ENCODE data around the gene LRRC57. TPM values are rescaled to one million over a fixed set of nuclear protein-coding genes. Genes with fewer than 3 reads are reported as not detected.

LRRC57 gene
- total RNA-seq, 1 experiment from 2014 or later, result 8.6 TPM

DNA sequence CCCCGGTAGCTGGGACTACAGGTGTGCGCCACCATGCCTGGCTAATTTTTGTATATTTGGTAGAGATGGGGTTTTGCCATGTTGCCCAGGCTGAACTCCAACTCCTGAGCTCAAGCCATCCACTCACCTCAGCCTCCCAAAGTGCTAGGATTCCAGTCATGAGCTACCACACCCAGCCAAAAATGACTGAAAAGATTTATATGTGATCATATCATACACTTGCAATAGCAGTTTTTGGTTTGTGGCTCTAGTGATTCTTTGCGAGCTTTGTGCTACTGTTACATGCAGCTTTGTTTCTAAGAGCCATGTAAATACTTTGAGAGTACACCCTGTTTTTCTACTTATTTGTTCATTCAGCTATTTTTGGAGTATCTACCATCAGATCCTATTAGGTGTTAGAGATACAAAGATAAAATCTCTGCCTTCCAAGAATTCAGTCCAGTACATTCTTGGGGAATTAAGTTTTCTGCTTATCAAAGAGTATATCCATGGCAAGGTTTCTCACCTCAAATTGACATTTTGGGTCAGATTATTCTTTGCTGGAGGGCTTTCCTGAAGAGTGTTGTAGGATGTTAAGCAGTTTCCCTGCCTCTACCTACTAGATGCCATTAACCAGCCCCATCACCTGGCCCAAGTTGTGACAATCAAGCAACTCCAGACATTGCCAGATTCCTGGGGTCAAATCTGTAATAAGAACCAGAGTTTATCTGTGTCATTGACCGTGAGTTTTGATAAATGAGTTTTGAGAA lies 38.2 kb downstream of the LRRC57 start:
- Histone ChIP-seq H3K27me3 (ENCODE audit: control insufficient read depth, insufficient read depth, low read length) (no peaks in the 10 kb centered on the region), H3K4me3 (ENCODE audit: insufficient read depth, low read depth, low read length) (no peak overlapping the region), H3K36me3 (replicated peaks; ENCODE audit: control insufficient read depth, insufficient read depth, low read length) (no peaks in the 10 kb centered on the region; the same call in 1 of the 2 replicates)
- no peak for DNase-seq

DNA sequence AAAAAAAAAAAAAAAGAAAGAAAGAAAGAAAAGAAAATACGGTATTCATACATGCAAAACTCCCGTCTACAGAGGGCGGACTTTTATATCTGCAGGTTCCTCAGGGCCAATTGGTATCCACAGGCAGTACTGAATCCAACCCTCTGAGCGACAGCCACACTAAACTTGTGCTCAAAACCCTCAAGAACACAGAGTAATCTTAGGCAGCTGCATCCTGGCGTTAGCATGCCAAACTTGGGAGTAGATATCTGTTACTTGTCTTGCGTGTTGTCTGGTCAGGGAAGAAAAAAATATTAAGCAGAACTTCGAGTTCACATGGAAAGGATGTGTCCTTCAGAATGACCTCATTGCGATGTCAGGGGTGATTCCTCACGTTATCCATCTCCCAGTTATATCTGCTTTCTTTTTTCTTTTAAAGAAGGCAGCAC lies 40.3 kb downstream of the LRRC57 start:
- Histone ChIP-seq H3K4me3 (ENCODE audit: insufficient read depth, low read depth, low read length) (no peak overlapping the region), H3K27me3 (ENCODE audit: control insufficient read depth, insufficient read depth, low read length) (no peaks in the 10 kb centered on the region), H3K36me3 (replicated peaks; ENCODE audit: control insufficient read depth, insufficient read depth, low read length) (no peaks in the 10 kb centered on the region)
- DNase-seq, result no peak

DNA sequence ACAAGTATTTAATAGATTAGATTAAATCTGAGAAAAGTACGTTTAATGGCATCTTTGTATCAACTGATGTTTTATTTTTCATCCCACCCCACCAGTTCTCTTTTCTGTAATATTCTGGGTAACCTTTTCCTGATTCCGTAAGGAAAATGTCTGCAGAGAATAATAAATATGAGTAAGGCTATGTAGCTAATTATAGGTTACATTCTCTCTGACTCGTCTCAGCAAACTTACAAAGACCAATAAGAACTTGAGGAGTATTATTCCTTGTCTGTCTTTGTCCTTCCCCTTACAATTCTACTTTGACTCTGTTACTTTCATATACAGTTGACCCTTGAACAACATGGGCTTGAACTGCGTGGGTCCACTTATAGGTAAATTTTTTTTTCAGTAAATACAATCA lies 41.1 kb downstream of the LRRC57 start:
- DNase-seq, result no peak
- H3K4me3 ChIP-seq (ENCODE audit: insufficient read depth, low read depth, low read length), result no peak overlapping the region
- no peaks in the 10 kb centered on the region for H3K36me3 ChIP-seq (replicated peaks; ENCODE audit: control insufficient read depth, insufficient read depth, low read length)
- no peaks in the 10 kb centered on the region for H3K27me3 ChIP-seq (ENCODE audit: control insufficient read depth, insufficient read depth, low read length)

DNA sequence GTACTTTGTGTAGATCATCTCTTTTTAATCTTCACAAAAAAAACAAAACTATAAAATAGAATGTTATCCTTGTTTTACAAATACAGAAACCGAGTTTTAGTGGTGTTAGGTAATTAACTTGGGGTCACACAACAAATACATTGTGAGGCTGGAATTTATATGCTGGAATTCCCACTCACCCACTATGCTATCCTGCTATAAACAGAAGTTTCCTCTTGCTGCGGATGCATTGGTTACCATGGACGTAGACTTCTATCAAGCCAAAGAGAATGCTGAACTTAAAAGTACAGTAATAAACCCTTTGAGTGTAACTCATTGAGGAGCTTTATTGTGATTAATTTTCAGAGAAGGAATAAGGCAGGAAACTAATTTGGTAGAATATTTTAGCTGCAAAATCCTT lies 44.0 kb downstream of the LRRC57 start:
- Histone ChIP-seq H3K27me3 (ENCODE audit: control insufficient read depth, insufficient read depth, low read length) (no peaks in the 10 kb centered on the region), H3K36me3 (replicated peaks; ENCODE audit: control insufficient read depth, insufficient read depth, low read length) (no peaks in the 10 kb centered on the region), H3K4me3 (ENCODE audit: insufficient read depth, low read depth, low read length) (no peak overlapping the region)
- no peak for DNase-seq

DNA sequence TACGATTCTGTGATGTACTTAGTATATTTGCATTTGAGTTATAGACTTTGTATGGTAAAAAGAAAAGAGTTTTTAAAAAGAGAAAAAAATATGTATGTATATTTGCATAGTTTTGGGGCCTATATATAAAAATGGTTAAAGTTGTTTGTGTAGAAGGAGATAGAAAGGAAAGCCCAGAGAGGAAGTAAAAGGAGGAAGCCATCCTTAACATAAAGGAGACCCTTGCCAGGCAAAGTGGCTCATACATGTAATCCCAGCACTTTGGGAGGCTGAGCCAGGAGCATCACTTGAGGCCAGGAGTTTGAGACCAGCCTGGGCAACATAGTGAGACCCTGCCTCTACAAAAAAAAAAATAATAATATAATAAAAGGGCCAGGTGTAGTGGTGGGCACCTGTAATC lies 44.8 kb downstream of the LRRC57 start:
- no peaks in the 10 kb centered on the region for H3K36me3 ChIP-seq (replicated peaks; ENCODE audit: control insufficient read depth, insufficient read depth, low read length)
- no peak for DNase-seq
- H3K4me3 ChIP-seq (ENCODE audit: insufficient read depth, low read depth, low read length), result no peak overlapping the region
- H3K27me3 ChIP-seq (ENCODE audit: control insufficient read depth, insufficient read depth, low read length), result no peaks in the 10 kb centered on the region

DNA sequence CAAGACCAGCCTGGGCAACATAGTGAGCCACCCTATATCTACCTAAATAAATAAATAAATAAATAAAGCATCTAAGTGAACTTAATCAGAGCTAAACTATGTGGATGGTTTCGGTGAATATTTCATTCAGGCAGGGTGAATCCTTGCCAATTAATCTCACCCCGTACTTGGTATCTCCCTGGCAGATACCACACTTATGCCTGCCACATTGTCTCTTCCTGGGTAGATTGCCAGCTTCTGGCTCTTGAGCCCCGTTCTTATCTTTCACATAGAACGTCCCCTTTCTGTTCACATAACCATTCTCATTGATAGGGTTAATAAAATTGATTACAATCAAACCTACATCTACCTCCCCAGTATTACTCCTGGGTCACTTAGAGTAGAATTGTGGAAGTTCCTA lies 46.1 kb downstream of the LRRC57 start:
- no peak overlapping the region for H3K4me3 ChIP-seq (ENCODE audit: insufficient read depth, low read depth, low read length)
- H3K27me3 ChIP-seq (ENCODE audit: control insufficient read depth, insufficient read depth, low read length), result no peaks in the 10 kb centered on the region
- no peaks in the 10 kb centered on the region for H3K36me3 ChIP-seq (replicated peaks; ENCODE audit: control insufficient read depth, insufficient read depth, low read length)
- DNase-seq, result no peak

DNA sequence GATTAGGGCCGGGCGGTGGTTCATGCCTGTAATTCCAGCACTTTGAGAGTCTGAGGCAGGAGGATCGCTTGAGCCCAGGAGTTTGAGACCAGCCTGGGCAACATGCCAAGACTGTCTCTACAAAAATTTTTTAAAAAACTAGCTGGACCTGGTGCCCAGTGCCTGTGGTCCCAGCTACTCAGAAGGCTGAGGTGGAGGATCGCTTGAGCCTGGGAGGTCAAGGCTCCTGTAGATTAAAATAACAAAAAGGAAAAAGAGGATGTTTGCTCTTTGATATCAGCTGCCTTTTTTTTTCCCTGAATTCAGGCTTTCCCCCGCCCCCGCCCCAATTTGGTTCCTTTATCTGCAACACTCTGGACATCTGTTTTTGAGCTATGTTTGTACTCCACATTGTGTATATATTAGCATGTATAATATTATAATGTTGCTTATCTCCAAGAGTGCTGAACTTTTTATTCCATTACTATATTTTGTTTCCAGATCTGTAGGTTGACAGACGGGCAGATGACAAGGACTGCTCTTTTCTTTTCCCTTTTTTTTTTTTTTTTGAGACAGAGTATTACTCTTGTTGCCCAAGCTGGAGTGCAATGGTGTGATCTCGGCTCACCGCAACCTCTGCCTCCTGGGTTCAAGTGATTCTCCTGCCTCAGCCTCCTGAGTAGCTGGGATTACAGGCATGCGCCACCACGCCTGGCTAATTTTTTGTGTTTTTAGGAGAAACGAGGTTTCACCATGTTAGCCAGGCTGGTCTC lies 48.6 kb downstream of the LRRC57 start:
- H3K36me3 ChIP-seq (replicated peaks; ENCODE audit: control insufficient read depth, insufficient read depth, low read length), result no peaks in the 10 kb centered on the region
- DNase-seq, result no peak
- no peak overlapping the region for H3K4me3 ChIP-seq (ENCODE audit: insufficient read depth, low read depth, low read length)
- no peaks in the 10 kb centered on the region for H3K27me3 ChIP-seq (ENCODE audit: control insufficient read depth, insufficient read depth, low read length)

DNA sequence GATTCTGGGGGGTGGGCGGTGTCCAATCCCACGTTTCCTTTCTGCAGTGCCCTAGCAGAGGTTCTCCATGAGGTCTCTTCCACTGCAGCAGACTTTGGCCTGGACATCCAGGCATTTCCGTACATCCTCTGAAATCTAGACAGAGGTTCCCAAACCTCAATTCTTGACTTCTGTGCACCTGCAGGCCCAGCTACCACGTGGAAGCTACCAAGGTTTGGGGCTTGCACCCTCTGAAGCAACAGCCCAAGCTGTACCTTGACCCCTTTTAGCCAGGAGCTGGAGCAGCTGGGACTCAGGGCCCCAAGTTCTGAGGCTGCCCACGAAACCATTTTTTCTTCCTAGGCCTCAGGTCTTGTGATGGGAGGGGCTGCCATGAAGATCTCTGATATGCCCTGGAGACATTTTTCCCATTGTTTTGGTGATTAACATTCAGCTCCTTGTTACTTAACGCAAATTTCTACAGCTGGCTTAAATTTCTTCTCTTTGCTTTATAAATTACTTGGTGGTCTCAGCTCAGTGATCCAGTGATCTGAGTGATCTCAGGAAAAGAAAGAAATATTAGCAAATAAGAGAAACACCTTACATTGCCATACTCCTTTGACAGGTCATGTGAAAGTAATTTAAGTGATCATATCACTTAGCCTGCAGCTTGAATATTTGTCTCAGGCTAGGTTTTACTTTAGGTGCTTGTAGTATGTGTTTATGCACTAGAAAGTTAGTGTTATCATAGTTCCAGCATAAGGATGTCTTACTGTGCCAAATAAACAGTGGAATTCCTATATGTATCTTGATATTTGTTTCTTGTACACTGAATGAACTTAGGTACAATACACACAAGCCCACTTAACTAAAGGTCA lies 50.2 kb downstream of the LRRC57 start:
- Histone ChIP-seq H3K4me3 (ENCODE audit: insufficient read depth, low read depth, low read length) (no peak overlapping the region), H3K36me3 (replicated peaks; ENCODE audit: control insufficient read depth, insufficient read depth, low read length) (no peaks in the 10 kb centered on the region), H3K27me3 (ENCODE audit: control insufficient read depth, insufficient read depth, low read length) (no peaks in the 10 kb centered on the region)
- DNase-seq, result no peak

DNA sequence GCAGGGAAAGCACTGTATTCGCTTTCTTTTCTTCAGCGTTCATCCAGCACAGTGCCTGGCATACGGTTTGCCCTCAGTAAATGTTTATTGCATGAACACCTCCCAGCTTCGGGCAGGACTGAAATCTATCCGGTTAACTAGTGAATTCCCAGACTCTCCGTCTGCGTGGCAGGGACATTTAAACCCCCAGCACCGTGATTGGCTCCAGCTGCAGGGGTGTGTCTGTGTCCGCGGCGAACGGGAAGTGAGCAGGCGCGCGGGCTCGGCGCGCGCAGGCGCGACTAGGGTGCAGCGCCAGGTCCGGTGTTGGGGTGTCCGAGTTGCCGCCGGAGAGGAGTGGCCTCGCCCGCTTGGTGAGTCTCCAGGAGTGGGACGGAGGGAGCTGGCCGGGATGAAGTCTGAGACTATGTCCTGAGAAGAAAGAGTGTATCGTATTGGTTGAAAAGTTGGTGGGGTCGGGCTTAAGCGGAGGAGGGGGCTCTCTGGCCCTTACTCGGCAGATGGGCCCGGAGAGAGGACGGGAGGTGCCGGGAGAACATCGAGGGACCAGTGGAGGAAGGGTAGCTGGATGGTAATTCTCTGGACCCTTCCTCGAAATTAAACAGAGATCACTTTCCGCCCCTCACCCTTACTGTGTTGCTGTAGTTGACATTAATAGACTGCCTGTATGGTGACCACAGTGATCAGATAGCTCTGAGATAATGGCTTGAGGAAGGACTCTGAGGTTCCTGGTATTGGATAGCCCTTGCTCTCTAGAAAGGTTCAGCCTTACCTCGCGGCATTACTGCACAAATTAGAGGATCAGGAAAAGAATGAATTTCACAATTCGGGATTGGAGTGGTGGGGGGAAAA lies 53.0 kb downstream of the LRRC57 start, which contains the start of gene SNAP23:
Gene SNAP23 (plus strand): TSS at position 274 of the 852 bp plus-strand sequence. CDS start 16,213 bp downstream, outside the sequence.
- Histone ChIP-seq H3K27me3 (ENCODE audit: control insufficient read depth, insufficient read depth, low read length) (no peaks in the 10 kb centered on the region), H3K4me3 (ENCODE audit: insufficient read depth, low read depth, low read length) (peak within 1 kb of the TSS; percentile 68), H3K36me3 (replicated peaks; ENCODE audit: control insufficient read depth, insufficient read depth, low read length) (no peaks in the 10 kb centered on the region)
- DNase-seq, result peak; percentile 95

DNA sequence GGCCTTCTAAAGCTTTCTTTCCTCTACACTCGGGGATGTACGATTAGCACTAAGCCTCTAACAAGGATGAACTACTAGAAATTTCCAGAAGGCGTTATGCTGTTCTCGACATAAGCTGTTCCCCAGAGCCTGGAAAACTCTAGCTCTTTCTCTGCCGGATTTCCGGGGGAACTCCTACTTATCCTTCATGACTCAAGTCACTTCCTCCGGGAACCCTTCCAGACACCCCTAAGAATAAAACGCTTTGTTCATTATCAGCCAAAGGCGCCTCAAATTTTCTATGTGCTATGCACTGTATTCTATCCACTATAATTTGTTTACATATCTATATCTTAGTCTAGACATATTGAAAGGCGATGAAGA lies 53.6 kb downstream of the LRRC57 start:
- DNase-seq, result peak; percentile 30
- H3K36me3 ChIP-seq (replicated peaks; ENCODE audit: control insufficient read depth, insufficient read depth, low read length), result no peaks in the 10 kb centered on the region
- H3K27me3 ChIP-seq (ENCODE audit: control insufficient read depth, insufficient read depth, low read length), result no peaks in the 10 kb centered on the region
- peak overlapping the region; percentile 68 for H3K4me3 ChIP-seq (ENCODE audit: insufficient read depth, low read depth, low read length)

DNA sequence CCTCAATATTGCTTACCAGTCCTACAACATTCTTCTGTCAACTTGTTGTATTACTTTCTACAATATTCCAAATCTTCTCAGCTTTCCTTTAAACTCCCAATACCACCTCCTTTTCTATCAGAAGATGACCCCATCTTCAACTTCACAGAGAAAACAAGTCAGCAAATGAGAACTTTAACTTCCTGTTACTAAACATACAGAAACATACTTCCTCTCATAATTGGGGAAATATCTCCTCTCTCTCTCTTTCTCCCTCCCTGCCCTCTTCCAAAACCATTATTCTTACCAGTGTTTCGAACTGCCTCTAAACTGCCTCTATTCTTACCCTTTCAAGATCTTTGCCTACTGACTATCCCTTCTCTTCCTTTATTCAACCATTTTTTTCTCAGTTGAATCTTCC lies 54.9 kb downstream of the LRRC57 start:
- DNase-seq, result no peak
- no peaks in the 10 kb centered on the region for H3K36me3 ChIP-seq (replicated peaks; ENCODE audit: control insufficient read depth, insufficient read depth, low read length)
- no peaks in the 10 kb centered on the region for H3K27me3 ChIP-seq (ENCODE audit: control insufficient read depth, insufficient read depth, low read length)
- H3K4me3 ChIP-seq (ENCODE audit: insufficient read depth, low read depth, low read length), result no peak overlapping the region

DNA sequence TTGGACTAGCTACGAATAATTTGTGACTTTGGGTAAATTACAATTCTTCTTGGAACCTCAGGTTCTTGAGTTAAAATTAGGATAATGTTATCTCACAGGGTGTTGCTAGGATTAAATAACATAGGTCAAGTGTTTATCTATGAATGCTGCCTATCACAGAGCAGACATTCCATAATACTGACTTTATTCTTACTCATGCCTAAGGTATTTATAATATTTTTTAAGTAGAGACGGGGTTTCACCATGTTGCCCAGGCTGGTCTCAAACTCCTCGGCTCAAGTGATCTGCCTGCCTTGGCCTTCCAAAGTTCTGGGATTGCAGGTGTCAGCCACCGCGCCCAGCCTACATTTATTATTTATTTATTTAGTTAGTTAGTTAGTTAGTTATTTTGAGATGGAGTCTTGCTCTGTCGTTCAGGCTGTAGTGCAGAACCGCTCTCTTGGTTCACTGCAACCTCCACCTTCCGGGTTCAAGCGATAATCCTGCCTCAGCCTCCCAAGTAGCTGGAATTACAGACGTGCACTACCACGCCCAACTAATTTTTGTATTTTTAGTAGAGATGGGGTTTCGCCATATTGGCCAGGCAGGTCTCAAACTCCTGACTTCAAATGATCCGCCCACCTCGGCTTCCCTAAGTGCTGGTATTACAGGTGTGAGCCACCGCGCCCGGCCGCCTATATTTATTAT lies 56.9 kb downstream of the LRRC57 start:
- no peaks in the 10 kb centered on the region for H3K36me3 ChIP-seq (replicated peaks; ENCODE audit: control insufficient read depth, insufficient read depth, low read length)
- DNase-seq, result no peak
- peak overlapping the region; percentile 92 for H3K4me3 ChIP-seq (ENCODE audit: insufficient read depth, low read depth, low read length)
- no peaks in the 10 kb centered on the region for H3K27me3 ChIP-seq (ENCODE audit: control insufficient read depth, insufficient read depth, low read length)

DNA sequence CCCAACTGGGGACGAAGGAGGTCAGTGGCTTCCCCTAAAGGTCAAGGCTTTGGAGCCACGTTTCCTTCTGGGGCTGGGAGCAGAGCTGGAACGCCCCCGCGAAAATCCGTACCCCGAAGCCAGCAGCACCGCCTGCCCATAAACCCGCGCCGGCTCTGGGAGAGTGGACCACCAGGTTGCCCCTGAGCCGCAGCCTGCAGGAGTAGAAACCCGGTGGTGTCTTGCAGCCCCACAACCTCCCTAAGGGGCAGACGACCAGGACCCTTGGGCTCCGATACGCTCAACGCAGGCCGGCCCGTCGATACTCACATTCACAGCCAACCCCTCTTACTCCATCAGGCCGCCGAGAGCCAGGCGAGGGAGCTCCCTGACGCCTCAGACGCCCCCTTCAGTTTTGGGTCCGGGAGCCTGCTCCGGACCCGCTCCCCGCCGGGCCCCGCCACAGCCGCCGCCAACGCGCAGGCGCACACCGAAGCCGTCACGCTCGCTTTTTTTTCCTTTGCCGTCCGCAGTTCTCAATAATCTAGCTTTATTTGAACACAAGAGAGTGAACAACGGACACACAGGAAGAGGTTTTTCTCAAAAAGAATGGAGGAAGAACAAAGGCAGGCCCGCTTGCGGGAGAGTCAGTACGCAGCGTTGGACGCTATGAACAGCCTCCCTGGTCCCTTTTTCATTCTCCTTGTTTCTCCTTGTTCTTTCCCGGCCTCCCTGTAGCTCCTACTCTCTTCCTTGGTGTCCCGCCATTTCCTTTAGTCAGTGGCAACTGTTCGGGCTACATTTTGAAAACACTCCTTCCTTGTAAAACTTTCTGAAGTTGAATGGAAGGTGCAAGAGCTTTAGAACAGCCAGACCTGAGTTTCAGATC lies 57.7 kb downstream of the LRRC57 start, which contains the start of gene ZNF106:
Gene ZNF106 (minus strand): TSS at position 471 of the 868 bp plus-strand sequence. CDS start 18,852 bp downstream, outside the sequence.
- H3K4me3 ChIP-seq (ENCODE audit: insufficient read depth, low read depth, low read length), result peak within 1 kb of the TSS; percentile 92
- H3K36me3 ChIP-seq (replicated peaks; ENCODE audit: control insufficient read depth, insufficient read depth, low read length), result no peaks in the 10 kb centered on the region
- H3K27me3 ChIP-seq (ENCODE audit: control insufficient read depth, insufficient read depth, low read length), result no peaks in the 10 kb centered on the region
- peak; percentile 96 for DNase-seq
